SK-N-SH treated with all-trans-retinoic acid at 6 μM for 48 hours (cell line): ENCODE measurements around the gene CORO7.

ENCODE experiments used
- ATAC-seq: fragments of 200-7000 bp; cut with Tn5 transposase; 3 replicates; pipeline ENCODE4 v1.9.1; 2020; ENCODE audit warnings: mild to moderate bottlenecking, moderate library complexity
- BACH2 ChIP-seq: fragments of 250-450 bp; sonication (Bioruptor Pico); IDR thresholded peaks from 2 replicates; pipeline ENCODE4 v1.9.0; 2021; ENCODE audit warnings: mild to moderate bottlenecking, borderline replicate concordance
- CSDC2 ChIP-seq: fragments of 250-450 bp; sonication (Bioruptor Pico); IDR thresholded peaks from 2 replicates; pipeline ENCODE4 v1.5.0; 2020; ENCODE audit warnings: mild to moderate bottlenecking, moderate library complexity
- CSRNP3 ChIP-seq: fragments of 250-450 bp; sonication (Bioruptor Pico); IDR thresholded peaks from 2 replicates; pipeline ENCODE4 v1.5.1; 2021; ENCODE audit warnings: mild to moderate bottlenecking, moderate library complexity
- ESRRG ChIP-seq: fragments of 250-450 bp; sonication (Bioruptor Pico); IDR thresholded peaks from 2 replicates; pipeline ENCODE4 v1.6.1; 2021; ENCODE audit warnings: mild to moderate bottlenecking
- ISL1 ChIP-seq: fragments of 250-450 bp; sonication (Bioruptor Pico); IDR thresholded peaks from 2 replicates; pipeline ENCODE4 v2.1.2; 2022; ENCODE audit warnings: mild to moderate bottlenecking, moderate library complexity
- OSR1 ChIP-seq: fragments of 250-450 bp; sonication (Bioruptor Pico); IDR thresholded peaks from 2 replicates; pipeline ENCODE4 v1.8.0; 2022; ENCODE audit warnings: moderate library complexity, mild to moderate bottlenecking, inconsistent platforms
- PATZ1 ChIP-seq: fragments of 250-450 bp; sonication (Bioruptor Pico); IDR thresholded peaks from 2 replicates; pipeline ENCODE4 v1.8.0; 2020; ENCODE audit warnings: mild to moderate bottlenecking, moderate library complexity, borderline replicate concordance
- RARB ChIP-seq: fragments of 250-450 bp; sonication (Bioruptor Pico); IDR thresholded peaks from 2 replicates; pipeline ENCODE4 v1.8.0; 2021; ENCODE audit warnings: mild to moderate bottlenecking, moderate library complexity
- SNAI2 ChIP-seq: fragments of 250-450 bp; sonication (Bioruptor Pico); IDR thresholded peaks from 2 replicates; pipeline ENCODE4 v1.5.0; 2020; ENCODE audit warnings: mild to moderate bottlenecking, moderate library complexity
- TCF4 ChIP-seq: fragments of 250-450 bp; sonication (Bioruptor Pico); IDR thresholded peaks from 2 replicates; pipeline ENCODE4 v1.8.0; 2021; ENCODE audit warnings: mild to moderate bottlenecking, moderate library complexity, borderline replicate concordance
- TSHZ2 ChIP-seq: fragments of 250-450 bp; sonication (Bioruptor Pico); IDR thresholded peaks from 2 replicates; pipeline ENCODE4 v1.5.0; 2020; ENCODE audit warnings: mild to moderate bottlenecking, moderate library complexity
- ZC3H10 ChIP-seq: fragments of 250-450 bp; sonication (Bioruptor Pico); IDR thresholded peaks from 2 replicates; pipeline ENCODE4 v1.5.1; 2021; ENCODE audit warnings: mild to moderate bottlenecking, moderate library complexity
- ZFP30 ChIP-seq: fragments of 450-650 bp; formaldehyde crosslinking; IDR thresholded peaks from 2 replicates; pipeline ENCODE4 v1.5.0; 2022; ENCODE audit warnings: mild to moderate bottlenecking, moderate library complexity
- ZNF565 ChIP-seq: fragments of 450-650 bp; formaldehyde crosslinking; conservative IDR thresholded peaks from 2 replicates; pipeline ENCODE4 v1.5.0; 2020; ENCODE audit warnings: low read depth, mild to moderate bottlenecking, moderate library complexity
- ZNF70 ChIP-seq: fragments of 450-650 bp; formaldehyde crosslinking; IDR thresholded peaks from 2 replicates; pipeline ENCODE4 v1.5.0; 2020; ENCODE audit warnings: mild to moderate bottlenecking, moderate library complexity

Gene CORO7

GRCh38 chr16:4383591-4384444, 32.6 kb downstream of the CORO7 start:
- ATAC-seq: no peak; the same call in 2 of the 3 replicates
- TF ChIP-seq OSR1 (CRISPR knock-in tag) (no peak), SNAI2 (CRISPR knock-in tag) (no peak), ZNF70 (CRISPR knock-in tag) (0 out of 2 replicates have a peak, but pooled peaks have one; percentile 4), ZFP30 (CRISPR knock-in tag) (no peak), ISL1 (CRISPR knock-in tag) (no peak)
- TF ChIP-seq, all 23 proteins: peak for 1

GRCh38 chr16:4382795-4383357, 33.5 kb downstream of the CORO7 start:
- TF ChIP-seq ZNF565 (CRISPR knock-in tag) (no peak), ZC3H10 (CRISPR knock-in tag) (no peak), TSHZ2 (CRISPR knock-in tag) (no peak), SNAI2 (CRISPR knock-in tag) (no peak), ESRRG (CRISPR knock-in tag) (no peak), ZNF70 (CRISPR knock-in tag) (no peak), CSDC2 (CRISPR knock-in tag) (no peak)
- TF ChIP-seq, all 23 proteins: peak for 0
- no peak for ATAC-seq

GRCh38 chr16:4381935-4382794, 34.2 kb downstream of the CORO7 start:
- no peak for TF ChIP-seq CSRNP3 (CRISPR knock-in tag)
- TF ChIP-seq CSDC2 (CRISPR knock-in tag): no peak
- no peak for ATAC-seq

- no peak for ATAC-seq
- no peak for TF ChIP-seq ESRRG (CRISPR knock-in tag)
- no peak for TF ChIP-seq TCF4 (CRISPR knock-in tag)
- no peak for TF ChIP-seq ZNF565 (CRISPR knock-in tag)
- no peak for TF ChIP-seq BACH2
- no peak for TF ChIP-seq CSRNP3 (CRISPR knock-in tag)
- no peak for TF ChIP-seq SNAI2 (CRISPR knock-in tag)
- no peak for TF ChIP-seq RARB (CRISPR knock-in tag)
- TF ChIP-seq PATZ1 (CRISPR knock-in tag): no peak
Observed at GRCh38 chr16:4381072-4381934, 35.1 kb downstream of the CORO7 start.
